Measurements from ENCODE around the gene ADPRS.

Gene ADPRS

DNA sequence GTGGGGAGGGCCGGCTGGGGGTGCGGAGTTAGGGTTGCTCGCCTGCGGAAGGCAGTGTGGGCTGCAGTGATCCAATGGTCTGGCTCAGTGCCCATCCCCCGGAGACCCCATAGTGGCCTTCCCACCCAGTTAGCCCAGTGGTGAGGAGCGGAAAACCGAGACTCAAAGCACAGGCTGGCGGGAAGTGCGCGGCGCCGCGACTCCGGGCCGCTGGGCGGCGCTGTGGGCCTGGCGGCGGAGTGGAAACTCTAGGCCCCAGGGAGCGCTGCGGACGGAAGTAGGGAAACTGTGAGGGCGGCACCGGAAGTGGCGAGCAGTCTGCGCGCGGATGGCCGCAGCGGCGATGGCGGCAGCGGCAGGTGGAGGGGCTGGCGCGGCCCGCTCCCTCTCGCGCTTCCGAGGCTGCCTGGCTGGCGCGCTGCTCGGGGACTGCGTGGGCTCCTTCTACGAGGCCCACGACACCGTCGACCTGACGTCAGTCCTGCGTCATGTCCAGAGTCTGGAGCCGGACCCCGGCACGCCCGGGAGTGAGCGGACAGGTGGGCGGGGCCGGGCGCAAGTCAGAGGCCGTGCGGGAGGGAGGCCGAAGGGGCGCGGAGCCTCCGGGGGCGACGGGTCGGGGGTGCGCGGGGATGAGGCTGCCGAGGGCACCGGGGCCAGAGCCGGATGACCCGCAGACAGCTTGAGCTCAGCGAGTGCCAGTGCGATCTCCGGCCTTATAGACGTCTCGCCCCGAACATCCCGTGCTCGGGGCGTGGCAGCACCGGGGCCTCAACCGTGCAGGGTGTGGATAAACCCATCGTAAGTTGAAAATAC, at the start of gene ADPRS:
ADPRS (plus strand) TSS at position 316 of the 816 bp plus-strand sequence; CDS start at position 329, 13 bp downstream.
- TF ChIP-seq CTCF (IDR thresholded peaks at IDR 0.05; ENCODE audit: extremely low read depth, missing control alignments), result peak; percentile 97
- peak; percentile 98 for DNase-seq (ENCODE audit: low spot score)

- no peak for DNase-seq (ENCODE audit: low spot score)
- no peak for TF ChIP-seq CTCF (IDR thresholded peaks at IDR 0.05; ENCODE audit: extremely low read depth, missing control alignments)
These were observed 48.5 kb upstream of the ADPRS start for GRCh38 chr1:36040238-36040637.

DNA sequence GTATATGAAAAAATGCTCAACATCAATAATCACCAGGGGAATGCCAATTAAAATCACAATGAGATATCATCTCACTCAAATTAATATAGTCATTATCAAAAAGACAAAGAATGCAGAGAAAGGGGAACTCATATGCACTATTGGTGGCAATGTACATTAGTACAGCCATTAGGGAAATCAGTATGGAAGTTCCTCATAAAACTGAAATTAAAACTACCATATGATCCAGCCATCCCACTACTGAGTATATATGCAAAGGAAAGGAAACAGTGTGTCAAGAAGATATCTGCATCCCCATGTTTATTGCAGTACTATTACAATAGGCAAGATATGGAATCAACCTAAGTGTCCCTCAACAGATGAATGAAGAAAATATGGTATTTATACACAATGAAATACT, 36.9 kb upstream of the ADPRS start:
- DNase-seq (ENCODE audit: low spot score), result no peak
- TF ChIP-seq CTCF (IDR thresholded peaks at IDR 0.05; ENCODE audit: extremely low read depth, missing control alignments), result no peak

- no peak for TF ChIP-seq CTCF (IDR thresholded peaks at IDR 0.05; ENCODE audit: extremely low read depth, missing control alignments)
- DNase-seq (ENCODE audit: low spot score), result no peak
These were observed 34.7 kb upstream of the ADPRS start for GRCh38 chr1:36053978-36054377.

DNA sequence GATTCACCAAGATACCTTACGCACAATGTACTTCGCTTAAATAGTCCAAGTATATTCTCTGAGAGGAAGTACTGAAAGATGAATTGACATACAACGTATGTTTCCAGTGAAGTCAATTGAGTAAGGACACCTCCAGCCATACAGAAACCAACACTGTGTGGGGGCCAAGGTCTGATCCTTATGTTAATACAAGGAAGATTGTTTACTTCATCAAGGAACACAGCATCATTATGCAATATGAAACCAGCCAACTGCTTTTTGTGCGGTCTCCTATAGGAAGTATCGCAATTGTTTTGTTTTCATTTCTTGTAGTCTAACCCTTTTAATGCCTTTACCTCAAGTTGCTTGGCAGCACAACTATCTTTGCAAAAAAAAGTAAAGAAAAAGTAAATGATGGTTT, 33.0 kb upstream of the ADPRS start:
- no peak for TF ChIP-seq CTCF (IDR thresholded peaks at IDR 0.05; ENCODE audit: extremely low read depth, missing control alignments)
- DNase-seq (ENCODE audit: low spot score), result no peak

DNA sequence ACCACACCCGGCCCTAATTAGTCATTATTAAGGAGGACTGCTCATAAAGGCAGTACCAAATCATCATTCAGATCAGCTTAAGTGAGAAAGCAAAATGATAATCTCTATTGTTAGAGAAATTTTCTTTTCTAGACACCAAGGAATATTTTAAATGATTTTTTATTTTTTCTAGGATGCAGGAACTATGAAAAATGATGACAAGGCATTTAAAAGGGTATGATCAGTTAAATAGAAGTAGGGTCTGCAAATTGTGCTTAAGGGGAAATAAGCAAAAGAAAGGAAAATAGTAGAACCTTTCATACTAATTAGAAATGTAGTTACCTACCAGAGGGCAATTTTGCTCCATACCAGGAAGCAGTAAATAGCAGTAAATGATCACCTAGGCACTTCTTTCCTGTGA, 26.4 kb upstream of the ADPRS start:
- TF ChIP-seq CTCF (IDR thresholded peaks at IDR 0.05; ENCODE audit: extremely low read depth, missing control alignments), result no peak
- no peak for DNase-seq (ENCODE audit: low spot score)

GRCh38 chr1:36067871-36068270, 20.8 kb upstream of the ADPRS start:
- no peak for DNase-seq (ENCODE audit: low spot score)
- no peak for TF ChIP-seq CTCF (IDR thresholded peaks at IDR 0.05; ENCODE audit: extremely low read depth, missing control alignments)

Data from GM20000 (cell line).